Neural progenitor cell (in vitro differentiated cells): ENCODE measurements around the gene ILKAP.

Source experiments
- CTCF ChIP-seq: fragments of 200-600 bp; sonication (generic); IDR thresholded peaks from 2 replicates; pipeline ENCODE4 v1.5.1; 2017; ENCODE audit warnings: antibody characterized with exemption, mild to moderate bottlenecking
- EZH2 ChIP-seq: fragments of 200-600 bp; sonication (generic); IDR thresholded peaks from 2 replicates; pipeline ENCODE4 v1.6.1; 2017; ENCODE audit warnings: antibody characterized with exemption, mild to moderate bottlenecking, moderate library complexity

DNA sequence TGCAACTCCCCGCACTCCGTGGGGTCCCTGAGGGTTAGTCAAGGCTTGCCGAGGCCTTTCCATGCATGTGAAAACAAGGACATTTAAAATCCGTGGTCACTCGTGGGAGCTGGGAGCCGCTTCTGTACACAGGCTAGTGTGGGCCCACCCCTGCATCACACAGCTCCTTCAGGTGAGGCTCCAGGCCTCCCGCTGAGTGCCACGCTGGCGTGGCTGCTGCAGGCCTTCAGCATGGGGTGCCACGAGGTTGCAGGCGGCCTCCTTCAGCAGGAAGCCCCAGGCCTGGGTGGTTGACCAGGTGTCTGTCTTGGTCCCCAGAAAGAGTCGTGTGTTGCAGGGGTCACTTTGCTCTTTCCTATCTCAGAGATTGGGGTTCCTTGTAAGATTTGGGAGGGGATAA, 58.4 kb downstream of the ILKAP start:
- TF ChIP-seq CTCF (no peak), EZH2 (no peak)
